HG02678 (cell line): ENCODE data around the gene NKD1.
A peak's percentile ranks its signal among the peaks of the same experiment; 100 is the strongest.
"Not testable (repeated sequence)": the region's sequence is repeated elsewhere in the genome, so short reads cannot be mapped to it uniquely, and the experiment has no call there.

Source experiments
- ATAC-seq: cut with Tn5 transposase; IDR thresholded peaks from one replicate; pipeline ENCODE4 v1.9.1; 2021; ENCODE audit warnings: mild to moderate bottlenecking, moderate library complexity; ENCODE audit not compliant: unreplicated experiment

NKD1 gene, protein sequence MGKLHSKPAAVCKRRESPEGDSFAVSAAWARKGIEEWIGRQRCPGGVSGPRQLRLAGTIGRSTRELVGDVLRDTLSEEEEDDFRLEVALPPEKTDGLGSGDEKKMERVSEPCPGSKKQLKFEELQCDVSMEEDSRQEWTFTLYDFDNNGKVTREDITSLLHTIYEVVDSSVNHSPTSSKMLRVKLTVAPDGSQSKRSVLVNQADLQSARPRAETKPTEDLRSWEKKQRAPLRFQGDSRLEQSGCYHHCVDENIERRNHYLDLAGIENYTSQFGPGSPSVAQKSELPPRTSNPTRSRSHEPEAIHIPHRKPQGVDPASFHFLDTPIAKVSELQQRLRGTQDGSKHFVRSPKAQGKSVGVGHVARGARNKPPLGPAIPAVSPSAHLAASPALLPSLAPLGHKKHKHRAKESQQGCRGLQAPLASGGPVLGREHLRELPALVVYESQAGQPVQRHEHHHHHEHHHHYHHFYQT

DNA sequence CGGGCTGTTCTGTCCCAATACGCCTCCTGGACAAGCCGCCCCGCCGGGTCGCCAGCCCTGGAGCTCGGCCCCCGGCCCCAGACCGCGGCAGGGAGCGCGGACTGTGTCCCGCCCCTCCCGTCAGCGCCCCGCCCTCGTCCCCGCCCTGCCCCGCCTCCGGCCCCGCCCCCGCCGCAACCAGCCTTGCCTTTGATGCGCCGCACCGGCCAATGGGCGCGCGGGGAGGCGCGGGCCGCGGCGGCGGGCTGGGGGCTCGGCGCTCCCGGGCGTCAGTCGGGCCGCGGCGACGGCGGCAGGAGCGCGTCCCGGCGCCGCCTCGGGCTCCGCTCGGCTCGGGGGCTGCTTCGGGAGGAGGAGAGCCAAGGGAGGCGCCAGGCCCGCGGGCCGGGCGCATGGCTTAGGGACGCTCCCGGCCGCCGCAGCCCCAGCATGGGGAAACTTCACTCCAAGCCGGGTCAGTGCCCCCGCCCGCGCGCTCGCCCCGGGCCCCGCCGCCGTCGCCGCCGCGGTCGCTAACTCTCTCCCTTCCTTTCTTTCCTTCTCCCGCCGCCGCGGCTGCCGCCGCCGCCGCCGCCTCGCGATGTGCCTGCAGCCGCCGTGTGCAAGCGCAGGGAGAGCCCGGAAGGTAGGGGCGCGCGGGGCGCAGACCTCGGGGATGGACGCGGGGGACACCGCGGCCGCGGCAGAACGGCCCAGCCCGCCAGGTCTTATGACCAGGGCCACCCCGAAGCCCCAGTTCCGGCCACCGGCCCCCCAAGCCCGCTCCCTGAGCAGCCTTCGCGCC is at the start of gene NKD1:
Gene NKD1 (plus strand): TSS at position 272 of the 784 bp plus-strand sequence. CDS start 158 bp downstream, at position 430.
- ATAC-seq = peak; percentile 77

- ATAC-seq = no peak
Measured at GRCh38 chr16:50498431-50499155, 49.6 kb upstream of the NKD1 start.

DNA sequence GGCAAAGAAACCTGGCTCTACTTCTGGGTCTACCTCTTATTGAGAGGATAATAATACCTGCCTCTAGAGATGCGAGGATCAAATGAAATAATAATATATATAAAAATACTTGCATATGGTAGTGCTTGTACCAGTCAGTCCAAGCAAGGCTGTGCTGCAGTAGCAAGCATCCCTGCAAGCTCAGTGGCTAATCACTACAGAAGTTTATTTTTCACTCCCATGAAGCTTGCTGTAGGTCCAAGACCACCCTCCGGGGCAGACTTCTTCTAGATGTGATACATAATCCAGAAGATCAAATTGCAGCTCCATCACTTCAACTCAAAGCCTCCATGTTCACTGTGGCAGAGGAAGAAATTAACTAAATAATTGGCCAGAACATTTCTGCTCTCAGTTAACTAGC is 48.9 kb upstream of the NKD1 start:
- no peak for ATAC-seq

DNA sequence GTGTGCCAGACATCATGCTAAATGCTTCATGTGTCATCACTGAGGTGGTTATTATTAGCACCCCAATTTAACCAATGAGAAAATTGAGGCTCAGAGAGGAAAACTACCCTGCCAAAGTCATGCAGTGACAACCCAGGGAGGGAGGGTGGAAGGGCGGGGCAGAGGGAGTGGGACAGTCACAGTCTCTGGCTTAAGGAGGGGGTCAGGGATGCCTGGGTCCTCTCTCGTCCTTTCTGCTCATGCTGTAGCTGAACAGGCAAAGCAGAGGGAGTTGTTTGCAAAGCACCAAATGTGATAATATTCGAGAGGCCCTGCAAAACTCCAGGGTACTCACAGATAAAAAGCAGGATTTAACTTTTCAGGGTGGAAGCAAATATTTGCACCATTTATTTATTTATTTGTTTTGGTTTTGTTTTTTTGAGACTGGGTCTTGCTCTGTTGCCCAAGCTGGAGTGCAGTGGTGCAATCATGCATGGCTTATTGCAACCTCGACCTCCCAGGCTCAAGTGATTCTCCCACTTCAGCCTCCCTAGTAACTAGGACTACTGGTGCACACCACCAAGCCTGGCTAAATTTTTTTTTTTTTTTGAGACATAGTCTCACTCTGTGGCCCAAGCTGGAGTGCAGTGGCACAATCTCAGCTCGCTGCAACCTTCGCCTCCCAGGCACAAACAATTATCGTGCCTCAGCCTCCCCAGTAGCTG is 47.9 kb upstream of the NKD1 start:
- ATAC-seq = no peak

DNA sequence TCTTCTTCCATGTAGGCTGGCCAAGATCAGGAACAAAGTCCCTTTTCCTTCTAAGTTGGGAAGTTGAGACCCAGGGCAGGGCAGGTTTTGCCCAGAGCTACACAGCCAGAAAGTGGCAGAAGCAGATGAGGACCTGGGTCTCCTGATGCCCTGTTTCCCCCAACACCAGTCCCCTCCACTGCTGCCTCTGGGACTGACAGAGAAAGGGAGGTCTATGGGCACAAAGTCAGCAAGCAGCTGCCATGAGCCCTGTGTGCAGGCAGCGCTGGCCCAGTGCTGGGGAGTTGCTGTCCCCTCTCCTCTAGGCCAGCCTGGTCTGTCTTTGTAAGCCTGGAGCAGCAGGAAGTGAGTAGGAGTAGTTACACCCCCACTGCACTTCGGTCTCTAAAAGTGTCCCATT is 46.9 kb upstream of the NKD1 start:
- ATAC-seq = no peak

DNA sequence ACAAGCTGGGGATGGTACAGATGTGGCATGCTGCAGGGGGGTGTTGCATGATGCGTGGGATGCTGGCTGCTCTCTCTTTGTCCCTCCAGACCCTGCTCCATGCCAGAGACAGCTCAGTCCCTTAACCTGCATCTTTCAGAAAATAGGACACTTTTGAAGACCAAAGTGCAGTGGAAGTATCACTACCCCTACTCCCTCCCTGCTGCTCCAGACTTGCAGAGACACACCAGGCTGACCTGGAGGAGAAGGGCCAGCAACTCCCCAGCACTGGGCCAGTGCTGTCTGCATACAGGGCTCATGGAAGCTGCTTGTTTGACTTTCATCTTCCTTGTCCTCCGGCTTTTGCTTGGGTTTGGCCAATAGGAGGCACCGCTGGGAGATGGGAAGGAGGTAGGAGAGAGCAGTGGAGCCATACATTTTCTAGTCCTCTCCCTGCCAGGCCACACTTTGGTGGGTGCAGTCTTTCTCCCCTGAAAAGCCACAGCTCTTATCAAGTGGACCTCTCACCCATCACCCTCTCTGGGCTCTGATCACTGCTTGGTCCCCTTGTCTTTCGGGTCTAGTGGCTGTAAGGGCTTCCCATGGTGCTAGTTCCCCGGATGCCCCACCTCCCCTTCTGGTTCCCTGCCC is 46.1 kb upstream of the NKD1 start:
- ATAC-seq = no peak

- no peak for ATAC-seq
Measured at GRCh38 chr16:50502616-50503011, 45.6 kb upstream of the NKD1 start.

DNA sequence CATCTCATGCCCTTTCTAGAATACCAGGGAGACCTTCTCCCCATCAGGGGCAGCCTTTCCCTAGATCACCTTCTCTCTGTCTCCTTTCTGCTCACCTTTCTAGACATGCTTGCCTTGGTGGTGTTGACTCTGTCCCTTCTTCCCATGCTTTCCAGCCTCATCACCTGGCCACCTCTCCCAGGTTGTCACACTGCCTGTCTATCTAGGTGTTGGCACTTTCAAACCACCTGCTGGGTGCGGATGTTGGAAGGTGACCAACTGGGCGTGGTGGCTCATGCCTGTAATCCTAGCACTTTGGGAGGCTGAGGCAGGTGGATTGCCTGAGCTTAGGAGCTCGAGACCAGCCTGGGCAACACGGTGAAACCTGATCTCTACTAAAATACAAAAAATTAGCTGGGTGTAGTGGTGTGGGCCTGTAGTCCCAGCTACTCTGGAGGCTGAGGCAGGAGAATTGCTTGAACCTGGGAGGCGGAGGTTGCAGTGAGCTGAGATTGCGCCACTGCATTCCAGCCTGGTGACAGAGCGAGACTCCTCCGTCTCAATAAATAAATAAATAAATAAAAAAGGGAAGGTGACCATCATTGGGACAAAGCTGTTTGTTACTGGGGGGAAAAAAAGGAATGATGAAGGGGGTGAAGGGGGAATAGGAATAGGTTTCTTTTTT is 44.2 kb upstream of the NKD1 start:
- ATAC-seq = not testable (repeated sequence)

DNA sequence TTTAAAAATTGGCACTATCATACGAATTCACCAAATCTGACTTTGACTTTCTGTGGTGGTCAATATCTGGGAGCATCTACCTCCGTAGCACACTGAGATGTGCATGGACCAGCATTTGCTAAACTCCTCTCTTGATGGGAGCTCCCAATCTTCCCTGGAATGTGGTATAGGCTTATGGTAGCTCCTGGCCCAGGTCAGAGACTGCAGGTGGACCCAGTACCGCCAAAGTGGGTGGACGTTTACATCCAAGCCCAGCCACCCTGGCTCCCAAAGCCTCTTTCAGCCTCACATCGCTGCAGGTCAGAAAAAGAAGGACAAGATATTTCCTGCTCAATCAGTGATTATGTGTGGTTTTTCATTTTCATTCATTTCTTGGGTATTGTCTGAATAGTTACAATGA is 43.1 kb upstream of the NKD1 start:
- ATAC-seq = no peak

DNA sequence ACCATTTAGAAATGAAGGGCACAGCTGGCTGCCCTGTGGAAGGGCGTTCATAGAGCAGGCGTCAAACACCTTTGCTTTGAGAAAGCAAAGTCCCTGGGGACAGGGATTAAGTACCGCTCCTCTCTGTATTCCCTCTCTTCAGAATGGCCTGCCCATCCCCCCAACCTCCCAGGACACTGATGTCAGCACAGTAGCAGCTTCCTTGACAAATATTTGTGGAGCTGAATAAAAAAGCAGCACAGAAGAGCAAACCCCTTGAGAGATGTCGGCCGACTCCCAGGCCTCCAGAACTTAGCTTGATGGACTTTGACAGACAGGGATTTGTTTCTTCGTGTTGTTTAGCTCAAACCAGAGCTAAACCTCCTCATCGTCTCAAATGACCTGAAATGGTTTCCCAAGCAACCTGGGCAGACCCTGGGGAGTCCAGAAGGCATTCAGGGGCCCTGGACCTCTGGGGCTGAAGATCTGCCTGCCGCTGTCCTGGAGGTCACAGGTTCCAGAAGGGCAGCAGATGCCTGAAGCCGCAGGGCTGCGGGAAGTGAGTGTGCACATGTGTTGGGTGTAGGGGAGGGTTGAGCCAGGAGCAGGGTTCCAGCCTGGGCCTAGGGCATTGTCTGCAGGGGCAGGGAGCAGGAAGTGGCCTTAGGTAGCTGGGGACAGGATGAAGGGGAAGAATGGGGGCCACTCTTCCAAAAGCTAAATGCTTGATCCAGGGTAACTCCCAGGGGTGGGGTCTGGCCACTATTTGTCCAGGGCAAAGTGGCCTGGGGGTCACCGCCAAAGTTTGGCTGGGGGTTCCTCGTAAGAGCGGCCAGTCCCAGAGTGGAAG is 42.3 kb upstream of the NKD1 start:
- ATAC-seq = no peak

DNA sequence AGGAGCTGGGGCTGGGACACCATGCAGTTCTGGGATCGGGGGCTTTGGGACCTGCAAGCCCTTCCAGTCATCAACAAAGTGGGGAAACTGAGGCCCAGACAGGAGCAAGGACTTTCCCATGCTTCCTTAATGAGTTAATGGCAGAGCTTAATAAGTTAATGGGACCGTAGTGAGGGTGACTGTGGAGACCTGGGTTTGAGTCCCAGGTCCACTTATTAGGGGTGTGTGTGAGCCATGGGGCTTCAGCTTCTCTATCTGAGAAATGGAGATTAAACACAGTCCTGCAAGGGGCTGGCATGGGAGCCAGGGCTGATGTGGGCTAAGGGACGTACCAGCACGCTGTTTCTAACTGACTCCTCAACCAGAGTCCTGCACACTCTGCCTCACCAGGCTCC is 41.7 kb upstream of the NKD1 start:
- no peak for ATAC-seq

- ATAC-seq = no peak
Measured at GRCh38 chr16:50507397-50507796, 40.8 kb upstream of the NKD1 start.

DNA sequence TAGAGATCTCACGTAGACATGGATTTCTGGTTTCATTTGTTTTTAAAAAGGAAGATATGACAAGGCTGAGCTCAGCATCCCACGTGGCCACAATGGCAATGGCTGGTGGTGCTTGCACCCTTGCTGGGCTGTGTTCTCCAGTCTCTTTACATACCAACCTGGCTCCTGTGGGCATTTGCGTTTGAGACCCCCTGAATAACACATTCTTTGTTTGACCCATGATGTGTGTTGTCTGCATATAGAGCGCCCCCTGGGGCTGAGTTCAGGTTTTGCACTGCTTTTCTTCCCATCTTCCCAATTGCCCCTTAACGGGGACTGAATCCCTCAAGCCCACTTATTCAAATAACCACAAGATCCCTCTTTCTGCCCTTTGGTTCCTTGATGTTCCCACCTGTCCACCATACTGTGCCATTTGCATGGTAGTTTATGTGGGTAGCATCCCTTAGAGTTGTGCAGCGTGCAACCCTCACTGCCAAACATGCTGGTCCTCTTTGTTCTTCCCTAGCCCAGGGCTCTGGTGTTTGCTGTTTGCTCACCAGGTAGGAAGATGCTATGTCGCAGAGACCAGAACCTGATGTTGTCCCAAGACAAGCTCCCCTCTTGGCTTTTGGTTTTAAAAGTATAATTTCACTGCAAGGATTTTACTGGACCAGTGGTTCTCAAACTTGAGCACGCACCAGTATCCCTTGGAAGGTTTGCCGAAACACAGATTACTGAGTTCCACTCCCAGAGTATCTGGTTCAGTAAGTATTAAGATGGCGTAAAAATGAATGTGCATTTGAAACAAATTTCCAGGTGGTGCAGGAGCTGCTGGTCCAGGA is 38.5 kb upstream of the NKD1 start:
- ATAC-seq = no peak

GRCh38 chr16:50515218-50515617 is 33.0 kb upstream of the NKD1 start:
- no peak for ATAC-seq

DNA sequence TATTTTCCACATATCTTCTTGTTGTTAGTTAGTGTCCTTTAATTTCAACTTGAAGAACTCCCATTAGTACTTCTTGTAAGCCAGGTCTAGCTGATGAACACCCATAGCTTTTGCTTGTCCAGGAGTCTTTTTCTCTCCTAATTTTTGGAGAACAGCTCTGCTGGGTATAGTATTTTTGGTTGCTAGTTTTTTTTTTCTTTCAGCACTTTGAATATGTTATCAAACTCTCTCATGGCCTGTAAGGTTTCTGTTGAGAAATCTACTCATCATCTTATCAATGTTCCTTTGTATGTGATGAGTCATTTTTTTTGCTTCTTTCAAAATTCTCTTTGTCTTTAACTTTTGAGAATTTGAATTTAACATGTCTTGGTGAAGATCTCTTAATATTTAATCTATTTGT is 31.8 kb upstream of the NKD1 start:
- ATAC-seq = no peak

GRCh38 chr16:50516890-50517289 is 31.3 kb upstream of the NKD1 start:
- ATAC-seq = no peak

DNA sequence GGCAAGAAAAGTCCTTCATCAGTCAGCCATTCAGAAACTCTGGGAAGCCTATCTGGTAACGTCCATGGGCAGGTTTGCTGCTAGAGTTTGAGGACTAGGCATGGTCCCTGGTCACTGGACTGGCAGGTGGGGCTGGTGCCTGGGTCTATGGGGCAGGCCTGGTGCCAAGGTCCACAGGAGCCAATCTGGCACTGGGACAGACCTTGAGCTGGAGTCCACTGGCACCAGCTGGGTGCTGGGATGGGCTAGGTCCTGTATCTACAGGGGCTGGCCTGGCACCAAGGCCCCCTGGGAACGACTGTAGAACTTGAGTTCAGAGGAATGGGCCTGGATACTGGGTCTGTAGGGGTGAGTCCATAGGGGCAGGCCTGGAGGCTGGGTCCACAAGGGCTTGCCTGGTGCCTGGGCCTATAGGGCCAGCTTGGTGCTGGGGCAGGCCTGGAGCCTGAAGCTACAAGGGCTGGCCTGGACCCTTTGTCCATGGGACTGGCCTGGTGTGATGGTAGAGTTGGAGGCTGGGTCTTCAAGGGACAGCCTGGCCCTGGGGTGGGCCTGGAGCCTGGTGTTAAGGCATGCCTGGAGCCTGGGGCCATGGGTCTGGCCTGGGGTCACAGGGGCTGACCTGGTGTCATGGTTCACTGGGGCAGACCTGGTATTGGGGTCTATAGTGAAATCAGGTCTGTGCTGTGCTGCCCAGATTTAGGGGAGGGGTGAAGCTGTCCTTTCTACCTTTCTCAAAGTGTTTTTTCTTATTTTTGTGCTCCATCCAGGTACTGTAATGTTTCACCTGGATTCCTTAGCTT is 30.5 kb upstream of the NKD1 start:
- ATAC-seq = no peak
